K562 (cell line): ENCODE data around the gene CCDC33. TPM values are rescaled to one million over a fixed set of nuclear protein-coding genes. Genes with fewer than 3 reads are reported as not detected.
A peak's percentile ranks its signal among the peaks of the same experiment; 100 is the strongest.

Source experiments
- ATF4 ChIP-seq: fragments of 450-650 bp; formaldehyde crosslinking; IDR thresholded peaks from 2 replicates; pipeline ENCODE4 v1.4.0; 2022; ENCODE audit warnings: mild to moderate bottlenecking, moderate library complexity
- KDM1A ChIP-seq, 2 experiments: fragments of 450-650 bp; IDR thresholded peaks; 2 replicates each; pipeline ENCODE4 v1.6.1; 2016; ENCODE audit warnings: mild to moderate bottlenecking in 2 of 2
- MBD2 ChIP-seq: sonication (generic); IDR thresholded peaks from 2 replicates; pipeline ENCODE4 v1.6.1; 2016; ENCODE audit warnings: low read depth, borderline replicate concordance
- MCM3 ChIP-seq: fragments of 450-650 bp; IDR thresholded peaks from 2 replicates; pipeline ENCODE4 v1.6.1; 2016
- POLR2B ChIP-seq: fragments of 450-650 bp; IDR thresholded peaks from 2 replicates; pipeline ENCODE4 v1.6.1; 2018; ENCODE audit warnings: low read depth; ENCODE audit not compliant: partially characterized antibody
- TAF1 ChIP-seq: IDR thresholded peaks from 2 replicates; pipeline ENCODE4 v1.6.1; 2011; ENCODE audit warnings: mild to moderate bottlenecking, low read length, moderate library complexity; ENCODE audit not compliant: insufficient read depth, control insufficient read depth, severe bottlenecking; ENCODE audit errors: extremely low read depth
- ZNF175 ChIP-seq: fragments of 200-800 bp; sonication (Bioruptor generic); IDR thresholded peaks from 2 replicates; pipeline ENCODE4 v1.6.1; 2016; ENCODE audit warnings: low read depth, mild to moderate bottlenecking, missing genetic modification characterization, missing compliant biosample characterization
- polyA plus RNA-seq, 8 experiments: library from polyadenylated mRNA; depleted of rRNA in 4 of 8; stranded (reverse) in 5 of 8; unstranded in 3 of 8; fragments of >200 nt; fragmentation: Nextera tagmentation in 2 of 8; fragmentation: Illumina TruSeq in 1 of 8; extraction: Ambion mirVana in 2 of 8; extraction: Trizol in 1 of 8; gene quantifications; 2 replicates each; pipeline versions ENCODE4 v1.2.1 to v1.2.3, GENCODE V29; 2011 to 2014; ENCODE audit warnings: inconsistent platforms in 1 of 8, missing spikeins in 1 of 8
- total RNA-seq, 7 experiments: library from RNA; depleted of rRNA in 6 of 7; stranded (reverse); fragments of >200 nt in 6 of 7; fragmentation: Illumina TruSeq in 2 of 7; extraction: Trizol in 2 of 7; gene quantifications; 2 replicates each; pipeline versions ENCODE4 v1.2.1 to v1.2.3, GENCODE V29; 2011 to 2021; ENCODE audit warnings: low replicate concordance in 1 of 7

The CCDC33 gene
- total and polyA plus RNA-seq, 9 of the 15 experiments (the other 6 are each of a cell fraction or from before 2014, with no cell fraction given), result 0.08 to 1.1 (median 0.15) TPM; not detected in 4

- peak; percentile 26 for TF ChIP-seq TAF1
- peak; percentile 77; the same call in 1 of the 2 replicates for TF ChIP-seq MBD2
- no peak for TF ChIP-seq POLR2B
- no peak for TF ChIP-seq MCM3
- no peak for TF ChIP-seq ZNF175
- TF ChIP-seq ATF4 (CRISPR knock-in tag), result peak; percentile 24; the same call in 1 of the 2 replicates
- TF ChIP-seq KDM1A (IDR thresholded peaks at IDR 0.05), result no peak
These were observed 137.9 kb downstream of the CCDC33 start (continued) for GRCh38 chr15:74373731-74374647.
